ENCODE measurements around the gene TMPRSS15.

DNA sequence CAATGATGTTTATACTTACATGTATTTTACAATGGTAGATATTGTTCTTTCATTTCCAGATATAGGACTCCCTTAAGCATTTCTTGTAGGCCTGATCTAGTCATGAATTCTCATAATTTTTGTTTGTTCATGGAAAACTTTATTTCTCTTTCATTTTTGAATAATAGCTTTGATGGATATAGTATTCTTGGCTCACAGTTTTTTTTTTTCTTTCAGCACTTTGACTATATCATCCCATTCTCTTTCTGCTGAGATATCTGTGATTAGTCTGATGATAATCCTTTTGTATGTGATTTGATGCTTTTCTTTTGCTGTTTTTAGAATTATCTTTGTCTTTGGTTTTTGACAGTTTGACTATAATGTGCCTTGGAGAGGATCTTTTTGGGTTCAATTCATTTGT, 183.1 kb downstream of the TMPRSS15 start:
- TF ChIP-seq, protein P1, sequence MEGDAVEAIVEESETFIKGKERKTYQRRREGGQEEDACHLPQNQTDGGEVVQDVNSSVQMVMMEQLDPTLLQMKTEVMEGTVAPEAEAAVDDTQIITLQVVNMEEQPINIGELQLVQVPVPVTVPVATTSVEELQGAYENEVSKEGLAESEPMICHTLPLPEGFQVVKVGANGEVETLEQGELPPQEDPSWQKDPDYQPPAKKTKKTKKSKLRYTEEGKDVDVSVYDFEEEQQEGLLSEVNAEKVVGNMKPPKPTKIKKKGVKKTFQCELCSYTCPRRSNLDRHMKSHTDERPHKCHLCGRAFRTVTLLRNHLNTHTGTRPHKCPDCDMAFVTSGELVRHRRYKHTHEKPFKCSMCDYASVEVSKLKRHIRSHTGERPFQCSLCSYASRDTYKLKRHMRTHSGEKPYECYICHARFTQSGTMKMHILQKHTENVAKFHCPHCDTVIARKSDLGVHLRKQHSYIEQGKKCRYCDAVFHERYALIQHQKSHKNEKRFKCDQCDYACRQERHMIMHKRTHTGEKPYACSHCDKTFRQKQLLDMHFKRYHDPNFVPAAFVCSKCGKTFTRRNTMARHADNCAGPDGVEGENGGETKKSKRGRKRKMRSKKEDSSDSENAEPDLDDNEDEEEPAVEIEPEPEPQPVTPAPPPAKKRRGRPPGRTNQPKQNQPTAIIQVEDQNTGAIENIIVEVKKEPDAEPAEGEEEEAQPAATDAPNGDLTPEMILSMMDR (IDR thresholded peaks at IDR 0.05; ENCODE audit: insufficient read depth, low read depth, low read length): no peak
- TF ChIP-seq EZH2 (IDR thresholded peaks at IDR 0.05; ENCODE audit: insufficient read depth, low read length): no peak
